ENCODE results near the gene CTIF.

- TF ChIP-seq CTCF (IDR thresholded peaks at IDR 0.05) (no peak), POLR2AphosphoS5 (IDR thresholded peaks at IDR 0.05; ENCODE audit: low read depth, low read length) (no peak)
These were observed 250.5 kb downstream of the CTIF start for GRCh38 chr18:48789259-48789812.
